Measurements from ENCODE around the gene TBC1D10A.

DNA sequence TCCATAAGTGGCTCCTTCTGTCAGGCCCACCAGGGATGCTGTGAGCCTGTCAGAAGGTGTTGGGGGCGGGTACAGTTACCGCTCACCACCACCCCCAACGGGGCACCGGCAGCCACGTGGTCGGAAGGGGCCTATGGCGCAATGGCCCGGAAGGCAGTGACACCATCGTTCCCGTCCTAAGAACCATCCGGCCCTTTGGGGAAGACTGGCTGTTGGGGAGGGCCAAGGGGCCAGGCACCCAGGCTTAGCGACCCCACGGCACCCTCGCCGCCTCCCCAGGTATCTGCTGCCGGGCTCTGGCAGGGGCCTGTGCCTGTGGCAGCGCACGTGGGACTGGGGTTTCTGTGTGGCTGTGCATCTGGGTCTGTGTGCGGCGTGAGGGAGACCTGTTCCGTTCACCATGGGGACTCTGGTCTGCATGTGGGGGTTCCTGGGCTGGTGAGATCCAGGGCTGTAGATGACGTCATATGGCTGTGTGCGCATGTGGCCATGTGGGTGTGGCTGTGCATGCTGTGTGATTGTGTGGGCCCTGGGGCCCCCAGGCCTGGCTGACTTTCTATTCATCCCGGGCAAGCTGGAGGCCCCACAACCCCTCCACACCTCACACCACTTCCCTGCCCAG is 60.8 kb downstream of the TBC1D10A start:
- TF ChIP-seq EZH2 (IDR thresholded peaks at IDR 0.05; ENCODE audit: low read depth, unreplicated experiment), result no peak
- TF ChIP-seq, protein P1, sequence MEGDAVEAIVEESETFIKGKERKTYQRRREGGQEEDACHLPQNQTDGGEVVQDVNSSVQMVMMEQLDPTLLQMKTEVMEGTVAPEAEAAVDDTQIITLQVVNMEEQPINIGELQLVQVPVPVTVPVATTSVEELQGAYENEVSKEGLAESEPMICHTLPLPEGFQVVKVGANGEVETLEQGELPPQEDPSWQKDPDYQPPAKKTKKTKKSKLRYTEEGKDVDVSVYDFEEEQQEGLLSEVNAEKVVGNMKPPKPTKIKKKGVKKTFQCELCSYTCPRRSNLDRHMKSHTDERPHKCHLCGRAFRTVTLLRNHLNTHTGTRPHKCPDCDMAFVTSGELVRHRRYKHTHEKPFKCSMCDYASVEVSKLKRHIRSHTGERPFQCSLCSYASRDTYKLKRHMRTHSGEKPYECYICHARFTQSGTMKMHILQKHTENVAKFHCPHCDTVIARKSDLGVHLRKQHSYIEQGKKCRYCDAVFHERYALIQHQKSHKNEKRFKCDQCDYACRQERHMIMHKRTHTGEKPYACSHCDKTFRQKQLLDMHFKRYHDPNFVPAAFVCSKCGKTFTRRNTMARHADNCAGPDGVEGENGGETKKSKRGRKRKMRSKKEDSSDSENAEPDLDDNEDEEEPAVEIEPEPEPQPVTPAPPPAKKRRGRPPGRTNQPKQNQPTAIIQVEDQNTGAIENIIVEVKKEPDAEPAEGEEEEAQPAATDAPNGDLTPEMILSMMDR (conservative IDR thresholded peaks at IDR 0.05; ENCODE audit: low read depth in 2 of 2), result no peak
- TF ChIP-seq, protein P2, sequence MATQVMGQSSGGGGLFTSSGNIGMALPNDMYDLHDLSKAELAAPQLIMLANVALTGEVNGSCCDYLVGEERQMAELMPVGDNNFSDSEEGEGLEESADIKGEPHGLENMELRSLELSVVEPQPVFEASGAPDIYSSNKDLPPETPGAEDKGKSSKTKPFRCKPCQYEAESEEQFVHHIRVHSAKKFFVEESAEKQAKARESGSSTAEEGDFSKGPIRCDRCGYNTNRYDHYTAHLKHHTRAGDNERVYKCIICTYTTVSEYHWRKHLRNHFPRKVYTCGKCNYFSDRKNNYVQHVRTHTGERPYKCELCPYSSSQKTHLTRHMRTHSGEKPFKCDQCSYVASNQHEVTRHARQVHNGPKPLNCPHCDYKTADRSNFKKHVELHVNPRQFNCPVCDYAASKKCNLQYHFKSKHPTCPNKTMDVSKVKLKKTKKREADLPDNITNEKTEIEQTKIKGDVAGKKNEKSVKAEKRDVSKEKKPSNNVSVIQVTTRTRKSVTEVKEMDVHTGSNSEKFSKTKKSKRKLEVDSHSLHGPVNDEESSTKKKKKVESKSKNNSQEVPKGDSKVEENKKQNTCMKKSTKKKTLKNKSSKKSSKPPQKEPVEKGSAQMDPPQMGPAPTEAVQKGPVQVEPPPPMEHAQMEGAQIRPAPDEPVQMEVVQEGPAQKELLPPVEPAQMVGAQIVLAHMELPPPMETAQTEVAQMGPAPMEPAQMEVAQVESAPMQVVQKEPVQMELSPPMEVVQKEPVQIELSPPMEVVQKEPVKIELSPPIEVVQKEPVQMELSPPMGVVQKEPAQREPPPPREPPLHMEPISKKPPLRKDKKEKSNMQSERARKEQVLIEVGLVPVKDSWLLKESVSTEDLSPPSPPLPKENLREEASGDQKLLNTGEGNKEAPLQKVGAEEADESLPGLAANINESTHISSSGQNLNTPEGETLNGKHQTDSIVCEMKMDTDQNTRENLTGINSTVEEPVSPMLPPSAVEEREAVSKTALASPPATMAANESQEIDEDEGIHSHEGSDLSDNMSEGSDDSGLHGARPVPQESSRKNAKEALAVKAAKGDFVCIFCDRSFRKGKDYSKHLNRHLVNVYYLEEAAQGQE (IDR thresholded peaks at IDR 0.05; ENCODE audit: unreplicated experiment), result no peak
